ENCODE data around the gene RYR2.

DNA sequence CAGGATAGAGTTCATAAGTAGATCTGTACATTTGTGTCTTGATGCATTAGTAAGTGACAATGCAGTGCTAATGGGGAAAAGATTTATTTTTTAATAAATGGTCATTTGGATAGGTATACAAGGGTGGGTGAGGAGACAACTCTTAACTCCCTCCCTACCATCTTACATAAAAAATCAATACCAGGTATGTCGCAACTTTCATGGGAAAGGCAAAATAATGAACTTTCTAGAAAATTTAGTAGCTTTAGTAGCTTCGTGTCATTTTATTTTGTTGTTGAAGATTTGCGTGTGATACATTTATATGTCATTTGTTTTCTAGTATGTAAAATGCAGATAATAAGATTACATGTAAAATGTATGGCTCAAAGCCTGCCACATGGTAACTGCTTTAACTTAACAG, 310.8 kb downstream of the RYR2 start:
- TF ChIP-seq, protein P1, sequence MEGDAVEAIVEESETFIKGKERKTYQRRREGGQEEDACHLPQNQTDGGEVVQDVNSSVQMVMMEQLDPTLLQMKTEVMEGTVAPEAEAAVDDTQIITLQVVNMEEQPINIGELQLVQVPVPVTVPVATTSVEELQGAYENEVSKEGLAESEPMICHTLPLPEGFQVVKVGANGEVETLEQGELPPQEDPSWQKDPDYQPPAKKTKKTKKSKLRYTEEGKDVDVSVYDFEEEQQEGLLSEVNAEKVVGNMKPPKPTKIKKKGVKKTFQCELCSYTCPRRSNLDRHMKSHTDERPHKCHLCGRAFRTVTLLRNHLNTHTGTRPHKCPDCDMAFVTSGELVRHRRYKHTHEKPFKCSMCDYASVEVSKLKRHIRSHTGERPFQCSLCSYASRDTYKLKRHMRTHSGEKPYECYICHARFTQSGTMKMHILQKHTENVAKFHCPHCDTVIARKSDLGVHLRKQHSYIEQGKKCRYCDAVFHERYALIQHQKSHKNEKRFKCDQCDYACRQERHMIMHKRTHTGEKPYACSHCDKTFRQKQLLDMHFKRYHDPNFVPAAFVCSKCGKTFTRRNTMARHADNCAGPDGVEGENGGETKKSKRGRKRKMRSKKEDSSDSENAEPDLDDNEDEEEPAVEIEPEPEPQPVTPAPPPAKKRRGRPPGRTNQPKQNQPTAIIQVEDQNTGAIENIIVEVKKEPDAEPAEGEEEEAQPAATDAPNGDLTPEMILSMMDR (IDR thresholded peaks at IDR 0.05), result no peak
- no peak for TF ChIP-seq EZH2 (IDR thresholded peaks at IDR 0.05)
